Stimulated activated CD4-positive, alpha-beta T cell treated with anti-CD3 and anti-CD28 coated beads, TNF-alpha, amount 100 ng/mL, for 1 hour (primary cell): ENCODE results near the gene MAP2K5.

ENCODE experiments used
- DNase-seq, 3 donors: peaks; one replicate each; pipeline ENCODE4 v3.0.0-alpha.2; 2020; ENCODE audit warnings: low read depth in 3 of 3, low spot score in 1 of 3

MAP2K5 gene

DNA sequence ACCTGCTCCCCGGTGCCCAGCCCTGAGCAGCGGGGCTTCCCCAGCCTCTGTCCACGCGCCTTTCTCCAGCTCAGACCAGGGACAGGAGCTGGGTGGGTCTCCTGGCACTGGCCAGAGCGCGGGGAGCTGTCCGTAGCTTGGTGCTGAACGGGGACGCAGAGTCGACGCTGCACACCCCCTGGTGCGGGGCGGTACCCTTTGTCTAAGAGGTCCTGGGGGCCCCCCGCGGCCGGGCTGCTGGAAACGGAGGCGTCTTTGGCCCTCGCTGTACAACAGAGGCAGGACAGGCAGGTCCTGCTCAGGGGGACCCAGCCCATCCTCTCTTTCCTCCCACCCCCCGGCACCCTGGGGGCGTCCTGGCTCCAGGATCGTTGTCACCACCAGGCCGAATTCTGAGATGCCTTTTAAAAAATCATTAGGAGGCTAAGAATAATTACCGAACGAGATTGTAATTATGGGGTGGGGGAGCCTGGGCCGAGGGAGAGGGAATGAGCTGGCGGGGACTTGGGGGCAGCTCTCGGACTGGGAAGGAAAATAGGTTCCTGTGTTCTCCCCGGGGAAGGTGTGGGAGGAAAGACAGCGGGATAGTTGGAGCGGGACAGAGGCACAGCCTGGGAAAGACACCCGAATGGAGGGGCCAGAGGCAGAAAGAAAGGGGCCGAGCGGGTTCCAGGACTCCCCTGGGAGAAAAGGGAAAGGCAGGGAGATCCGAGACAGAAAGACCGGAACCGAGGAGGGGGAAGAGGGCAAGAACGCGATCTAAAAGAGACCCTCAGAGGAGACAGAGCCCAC, 278.7 kb downstream of the MAP2K5 start:
- DNase-seq = no peak

DNA sequence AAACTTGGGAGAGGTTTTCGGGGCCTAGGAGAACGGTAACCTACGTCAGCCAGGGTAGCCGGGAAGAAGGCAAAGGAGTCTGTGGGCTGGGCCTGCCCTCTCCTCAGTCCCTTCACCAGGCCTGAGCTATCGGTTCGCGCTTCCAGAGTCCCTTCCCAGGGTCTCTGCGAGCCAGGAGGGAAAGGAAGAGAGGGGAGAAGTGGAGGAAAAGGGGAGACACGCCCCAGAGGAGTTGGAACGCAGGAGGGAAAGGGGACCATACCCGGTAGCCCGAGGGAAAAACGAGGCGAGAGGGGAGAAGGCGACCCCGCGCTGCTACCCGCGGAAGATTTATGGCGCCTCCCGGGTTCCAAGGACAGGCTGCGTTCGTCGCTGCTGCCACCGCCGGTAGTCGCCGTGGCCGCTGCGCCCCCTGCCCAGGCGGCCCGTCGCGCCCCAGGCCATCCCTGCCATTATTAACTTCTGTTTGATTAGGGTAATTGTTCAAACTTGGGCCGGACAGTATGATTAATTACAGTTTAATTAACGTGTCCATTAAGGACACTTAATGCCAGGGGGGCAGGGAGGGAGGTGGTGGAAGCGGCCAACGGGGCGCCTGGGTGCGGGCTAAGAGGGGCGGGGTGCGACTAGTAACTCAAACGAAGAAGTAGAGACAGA, 279.4 kb downstream of the MAP2K5 start:
- DNase-seq = no peak

- no peak for DNase-seq
Observed at GRCh38 chr15:67822537-67823313, 280.2 kb downstream of the MAP2K5 start.

- no peak for DNase-seq
Observed at GRCh38 chr15:67823314-67824196, 281.1 kb downstream of the MAP2K5 start.

GRCh38 chr15:67824197-67824968, 281.9 kb downstream of the MAP2K5 start:
- DNase-seq = no peak

DNA sequence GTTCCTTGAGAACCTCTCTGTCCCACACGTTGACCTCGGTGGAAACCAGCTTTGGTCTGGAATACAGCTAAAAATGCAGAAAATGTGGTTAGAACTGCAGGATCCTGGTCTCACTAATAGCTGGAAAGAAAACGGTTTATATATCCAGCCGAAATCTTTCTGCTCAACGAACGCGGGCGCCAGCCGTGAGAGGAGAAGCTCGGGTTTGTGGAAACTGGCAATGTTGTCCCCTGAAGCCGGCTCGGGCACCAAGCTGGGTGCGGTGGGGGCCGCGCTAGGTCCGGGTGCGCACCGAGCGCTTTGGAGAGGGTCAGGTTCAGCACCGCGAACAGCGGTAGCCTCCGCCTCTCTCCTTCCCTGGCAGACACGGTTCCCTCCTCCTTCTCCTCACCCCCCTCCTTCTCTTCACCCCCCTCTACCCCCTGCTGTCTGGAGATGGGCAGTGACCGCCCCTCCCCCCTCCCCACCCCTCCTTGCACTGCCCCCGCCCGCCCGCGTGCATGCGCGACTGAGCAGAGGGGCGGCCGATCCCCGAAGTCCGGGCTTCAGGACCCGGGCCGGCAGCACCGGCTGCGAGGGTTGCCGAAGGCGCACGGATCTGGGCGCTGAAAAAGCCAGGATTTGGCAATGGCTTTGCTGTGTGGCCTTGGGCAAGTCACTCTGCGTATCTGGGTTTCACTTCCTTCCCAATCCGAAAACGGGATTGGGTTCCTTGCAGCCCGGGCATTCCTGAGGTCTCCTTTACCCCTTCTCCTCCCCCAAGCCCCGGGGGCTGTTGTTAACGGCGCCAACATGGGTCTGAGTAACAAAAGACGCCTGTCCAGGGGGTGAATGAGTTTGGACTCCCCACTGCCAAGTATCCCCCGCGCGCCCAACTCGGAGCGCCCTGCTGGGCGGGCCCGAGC, 282.7 kb downstream of the MAP2K5 start, which contains the start of gene SKOR1:
SKOR1 (plus strand) TSS at position 534 of the 905 bp plus-strand sequence; CDS start at position 628, 94 bp downstream.
- no peak for DNase-seq

GRCh38 chr15:67825881-67826716, 283.6 kb downstream of the MAP2K5 start:
- DNase-seq = no peak

- no peak for DNase-seq
Observed at GRCh38 chr15:67826717-67827561, 284.4 kb downstream of the MAP2K5 start.

GRCh38 chr15:67827562-67828277, 285.2 kb downstream of the MAP2K5 start:
- no peak for DNase-seq

- DNase-seq = no peak
Observed at GRCh38 chr15:67828278-67828968, 285.9 kb downstream of the MAP2K5 start.

DNA sequence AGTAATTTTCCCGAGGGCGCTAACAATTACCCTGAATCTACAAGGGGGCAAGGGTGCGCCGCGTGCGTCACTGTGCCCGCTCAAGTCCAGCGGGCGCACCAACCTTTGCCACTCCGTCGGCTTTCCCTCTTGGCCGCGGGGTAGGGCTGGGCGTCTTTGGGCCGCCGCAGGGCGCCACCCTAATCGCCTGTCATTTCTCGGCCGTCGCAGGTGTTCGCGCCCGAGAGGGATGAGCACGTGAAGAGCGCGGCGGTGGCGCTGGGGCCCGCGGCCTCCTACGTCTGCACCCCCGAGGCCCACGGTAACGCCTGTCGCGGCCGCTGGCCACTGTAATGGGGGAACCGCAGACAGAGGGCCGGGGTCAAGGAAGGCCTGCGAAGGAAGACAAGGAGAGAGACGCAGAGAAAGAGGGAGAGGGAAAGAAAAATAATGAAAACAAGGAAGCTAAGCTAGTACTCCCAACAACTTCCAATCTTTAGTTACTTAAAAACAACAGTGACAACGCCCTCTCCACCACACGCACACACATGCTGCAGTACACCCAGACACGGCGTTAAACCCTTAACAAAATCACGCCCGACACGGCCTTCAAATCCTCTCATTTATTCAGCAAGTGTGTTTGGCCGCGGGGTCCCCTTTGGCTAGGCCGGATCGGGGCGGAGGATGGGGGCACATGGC, 286.6 kb downstream of the MAP2K5 start:
- DNase-seq = no peak

DNA sequence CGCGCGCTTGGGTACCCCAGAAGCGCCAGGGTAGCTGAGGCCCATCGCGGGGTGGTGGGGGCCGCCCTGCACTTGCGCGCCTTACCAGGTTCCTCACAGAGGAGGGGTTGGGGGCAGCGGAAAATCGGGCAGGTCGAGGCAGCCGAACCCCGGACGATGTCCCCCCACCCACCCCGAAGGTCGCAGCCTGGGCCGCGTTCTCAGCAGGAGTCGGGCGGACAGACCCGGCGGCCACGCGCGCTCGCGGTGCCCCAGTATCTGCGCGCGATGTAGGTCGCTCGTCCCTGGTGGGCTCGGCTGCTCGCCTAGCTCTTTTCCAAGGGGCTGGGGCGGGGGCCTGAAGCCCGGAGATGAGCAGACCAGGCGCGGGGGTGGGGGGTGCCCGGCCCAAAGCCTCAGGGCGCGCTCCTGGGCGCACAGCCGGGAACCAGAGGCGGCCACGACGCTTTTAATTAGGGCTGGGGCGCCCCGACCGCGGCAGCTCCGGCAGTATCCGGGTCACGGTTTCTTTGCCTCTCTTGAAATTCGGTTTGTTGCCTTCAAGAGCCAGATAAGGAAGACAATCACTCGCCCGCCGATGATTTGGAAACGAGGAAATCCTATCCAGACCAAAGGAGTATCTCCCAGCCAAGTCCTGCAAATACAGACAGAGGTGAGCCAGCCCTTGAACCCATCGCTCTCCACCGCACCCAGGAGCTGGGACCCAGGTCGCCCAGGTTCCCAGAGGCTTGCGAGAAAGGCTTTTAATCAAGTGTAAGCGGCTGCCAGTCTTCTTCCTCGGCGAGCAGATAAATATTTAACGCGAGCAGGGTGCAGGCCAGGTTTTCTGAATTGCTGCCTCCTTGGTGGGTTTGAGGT, 287.4 kb downstream of the MAP2K5 start:
- DNase-seq = no peak

DNA sequence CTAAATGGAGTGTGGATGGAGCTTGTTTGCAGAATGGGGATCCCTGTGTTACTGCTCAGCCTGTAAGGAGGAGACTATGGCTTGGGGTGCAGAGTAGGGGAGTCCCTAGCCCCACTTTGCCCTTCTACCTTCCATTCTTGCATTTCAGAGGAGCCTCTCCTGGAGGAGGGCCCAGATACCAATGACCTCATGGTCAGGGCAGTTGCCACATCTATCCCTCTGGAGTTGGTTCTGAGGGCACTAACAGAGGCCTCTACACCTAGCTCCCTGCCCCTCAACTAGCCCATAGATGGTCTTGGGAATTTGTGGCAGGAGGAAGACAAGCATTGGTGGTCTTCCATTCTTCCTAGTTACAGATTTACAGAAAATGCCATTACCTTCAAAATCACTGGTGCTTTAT, 288.9 kb downstream of the MAP2K5 start:
- no peak for DNase-seq

- no peak for DNase-seq
Observed at GRCh38 chr15:67832031-67832551, 289.6 kb downstream of the MAP2K5 start.
